ENCODE measurements around the gene TMEM190.
"Not testable (repeated sequence)": the region's sequence is repeated elsewhere in the genome, so short reads cannot be mapped to it uniquely, and the experiment has no call there.

The TMEM190 gene

DNA sequence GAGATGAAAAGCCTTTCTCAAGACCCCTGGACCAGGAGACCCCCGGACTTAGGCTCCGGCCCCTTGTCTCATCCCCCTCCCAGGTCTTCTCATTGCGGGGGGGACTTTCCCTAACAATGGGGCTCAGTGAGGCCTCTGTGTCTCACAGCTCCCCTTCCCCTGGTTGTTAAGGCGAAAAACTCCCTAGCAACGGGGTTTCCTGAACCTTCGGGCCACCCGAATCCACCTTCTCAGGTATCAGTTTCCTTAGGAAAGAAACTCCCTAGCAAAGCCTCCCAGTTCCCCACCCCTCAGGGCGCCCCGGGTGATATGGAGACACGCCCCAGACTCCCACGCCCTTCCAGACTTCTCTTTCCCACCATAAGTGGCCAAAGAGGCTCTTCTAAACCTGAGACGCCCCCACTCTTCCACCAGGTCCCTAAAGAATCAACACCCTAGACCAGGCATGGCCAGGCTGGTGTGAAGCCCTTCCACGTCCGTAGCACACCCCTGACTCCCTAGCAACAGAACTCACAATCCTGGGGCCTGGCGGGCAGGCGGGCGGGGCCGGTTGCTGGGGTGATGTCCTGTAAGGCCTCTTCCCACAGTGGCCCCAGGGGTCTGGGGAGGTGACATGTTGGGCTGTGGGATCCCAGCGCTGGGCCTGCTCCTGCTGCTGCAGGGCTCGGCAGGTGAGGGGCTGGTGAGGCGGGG is at the start of gene TMEM190:
TSS of gene TMEM190 (plus strand) at position 586 of the 693 bp plus-strand sequence. CDS start at position 614, 28 bp downstream.
- no peak within 1 kb of the TSS for H3K4me3 ChIP-seq (ENCODE audit: low read depth, low read length)
- DNase-seq (ENCODE audit: low read depth) = no peak

DNA sequence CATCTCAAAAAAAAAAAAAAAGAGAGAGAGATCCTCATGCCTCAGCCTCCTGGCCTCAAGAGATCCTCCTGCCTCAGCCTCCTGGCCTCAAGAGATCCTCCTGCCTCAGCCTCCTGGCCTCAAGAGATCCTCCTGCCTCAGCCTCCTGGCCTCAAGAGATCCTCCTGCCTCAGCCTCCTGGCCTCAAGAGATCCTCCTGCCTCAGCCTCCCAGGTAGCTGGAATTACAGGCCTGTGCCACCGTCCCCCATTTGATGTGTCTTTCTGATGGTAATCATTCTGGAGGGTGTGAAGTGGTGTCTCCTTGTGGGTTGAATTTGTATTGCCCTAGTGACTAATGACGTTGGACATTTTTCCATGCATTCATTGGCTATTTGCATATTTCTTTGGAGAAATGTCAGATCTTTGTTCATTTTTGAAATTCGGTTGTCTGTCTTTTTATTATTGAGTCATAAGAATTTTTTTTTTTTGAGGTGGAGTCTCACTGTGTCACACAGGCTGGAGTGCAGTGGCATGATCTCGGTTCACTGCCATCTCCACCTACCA is 47.8 kb upstream of the TMEM190 start:
- H3K4me3 ChIP-seq (ENCODE audit: low read depth, low read length) = not testable (repeated sequence)
- DNase-seq (ENCODE audit: low read depth) = peak; percentile 38

More for the DNA sequence above, at the start of gene TMEM190:
- TF ChIP-seq, protein P1, sequence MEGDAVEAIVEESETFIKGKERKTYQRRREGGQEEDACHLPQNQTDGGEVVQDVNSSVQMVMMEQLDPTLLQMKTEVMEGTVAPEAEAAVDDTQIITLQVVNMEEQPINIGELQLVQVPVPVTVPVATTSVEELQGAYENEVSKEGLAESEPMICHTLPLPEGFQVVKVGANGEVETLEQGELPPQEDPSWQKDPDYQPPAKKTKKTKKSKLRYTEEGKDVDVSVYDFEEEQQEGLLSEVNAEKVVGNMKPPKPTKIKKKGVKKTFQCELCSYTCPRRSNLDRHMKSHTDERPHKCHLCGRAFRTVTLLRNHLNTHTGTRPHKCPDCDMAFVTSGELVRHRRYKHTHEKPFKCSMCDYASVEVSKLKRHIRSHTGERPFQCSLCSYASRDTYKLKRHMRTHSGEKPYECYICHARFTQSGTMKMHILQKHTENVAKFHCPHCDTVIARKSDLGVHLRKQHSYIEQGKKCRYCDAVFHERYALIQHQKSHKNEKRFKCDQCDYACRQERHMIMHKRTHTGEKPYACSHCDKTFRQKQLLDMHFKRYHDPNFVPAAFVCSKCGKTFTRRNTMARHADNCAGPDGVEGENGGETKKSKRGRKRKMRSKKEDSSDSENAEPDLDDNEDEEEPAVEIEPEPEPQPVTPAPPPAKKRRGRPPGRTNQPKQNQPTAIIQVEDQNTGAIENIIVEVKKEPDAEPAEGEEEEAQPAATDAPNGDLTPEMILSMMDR (IDR thresholded peaks at IDR 0.05; ENCODE audit: insufficient read depth, low read depth, low read length, missing control alignments) = no peak

DNA sequence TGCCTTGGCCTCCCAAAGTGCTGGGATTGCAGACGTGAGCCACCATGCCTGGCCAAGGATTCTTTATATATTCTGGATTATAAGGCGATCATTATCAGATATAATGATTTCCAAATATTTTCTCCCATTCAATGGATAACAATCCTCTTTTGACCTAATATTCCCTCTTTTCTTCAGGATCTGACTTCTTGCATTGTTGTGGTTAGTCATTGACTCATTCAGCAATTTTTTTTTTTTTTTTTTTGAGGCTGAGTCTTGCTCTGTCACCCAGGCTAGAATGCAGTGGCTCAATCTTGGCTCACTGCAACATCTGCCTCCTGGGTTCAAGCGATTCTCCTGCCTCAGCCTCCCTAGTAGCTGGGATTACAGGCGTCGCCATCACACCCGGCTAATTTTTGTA is 46.8 kb upstream of the TMEM190 start:
- H3K4me3 ChIP-seq (ENCODE audit: low read depth, low read length); DNase-seq (ENCODE audit: low read depth): not testable (repeated sequence)

DNA sequence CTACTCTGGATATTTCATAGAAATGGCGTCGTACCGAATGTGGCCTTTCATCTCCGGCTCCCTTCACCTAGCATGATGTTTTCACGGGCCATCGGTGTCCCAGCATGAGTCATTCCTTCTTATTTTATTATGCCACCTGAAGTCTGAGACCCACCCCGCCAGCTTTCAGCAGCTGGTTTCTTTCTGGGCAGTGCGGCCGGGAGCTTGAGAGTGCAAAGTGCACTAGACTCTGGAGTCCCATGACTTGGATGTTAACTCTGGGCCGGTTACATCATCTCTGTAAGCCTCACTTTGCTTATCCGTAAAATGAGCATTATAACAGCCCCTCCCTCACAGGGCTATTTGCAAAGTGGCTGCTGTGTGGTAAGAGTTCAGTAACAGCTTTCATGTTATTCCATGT is 42.8 kb upstream of the TMEM190 start:
- no peak overlapping the region for H3K4me3 ChIP-seq (ENCODE audit: low read depth, low read length)
- no peak for DNase-seq (ENCODE audit: low read depth)
- TF ChIP-seq, protein P1 (IDR thresholded peaks at IDR 0.05; ENCODE audit: insufficient read depth, low read depth, low read length, missing control alignments) = no peak

DNA sequence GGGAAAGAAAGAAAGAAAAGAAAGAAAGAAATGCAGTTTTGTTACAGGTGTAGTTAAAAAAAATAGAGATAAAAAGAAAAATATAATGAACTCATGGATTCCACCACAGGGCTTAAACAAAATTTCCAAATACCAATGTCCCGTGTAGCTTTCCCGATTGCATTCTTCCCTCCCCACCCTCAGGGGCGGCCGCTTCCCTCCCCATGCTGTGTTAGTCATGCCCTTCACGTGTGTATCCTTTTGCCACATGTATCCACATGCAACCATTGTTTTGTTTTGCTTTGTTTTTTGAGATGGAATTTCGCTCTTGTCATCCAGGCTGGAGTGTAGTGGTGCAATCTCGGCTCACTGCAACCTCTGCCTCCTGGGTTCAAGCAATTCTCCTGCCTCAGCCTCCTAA is 40.5 kb upstream of the TMEM190 start:
- TF ChIP-seq, protein P1 (IDR thresholded peaks at IDR 0.05; ENCODE audit: insufficient read depth, low read depth, low read length, missing control alignments) = no peak
- DNase-seq (ENCODE audit: low read depth) = no peak
- no peak overlapping the region for H3K4me3 ChIP-seq (ENCODE audit: low read depth, low read length)

DNA sequence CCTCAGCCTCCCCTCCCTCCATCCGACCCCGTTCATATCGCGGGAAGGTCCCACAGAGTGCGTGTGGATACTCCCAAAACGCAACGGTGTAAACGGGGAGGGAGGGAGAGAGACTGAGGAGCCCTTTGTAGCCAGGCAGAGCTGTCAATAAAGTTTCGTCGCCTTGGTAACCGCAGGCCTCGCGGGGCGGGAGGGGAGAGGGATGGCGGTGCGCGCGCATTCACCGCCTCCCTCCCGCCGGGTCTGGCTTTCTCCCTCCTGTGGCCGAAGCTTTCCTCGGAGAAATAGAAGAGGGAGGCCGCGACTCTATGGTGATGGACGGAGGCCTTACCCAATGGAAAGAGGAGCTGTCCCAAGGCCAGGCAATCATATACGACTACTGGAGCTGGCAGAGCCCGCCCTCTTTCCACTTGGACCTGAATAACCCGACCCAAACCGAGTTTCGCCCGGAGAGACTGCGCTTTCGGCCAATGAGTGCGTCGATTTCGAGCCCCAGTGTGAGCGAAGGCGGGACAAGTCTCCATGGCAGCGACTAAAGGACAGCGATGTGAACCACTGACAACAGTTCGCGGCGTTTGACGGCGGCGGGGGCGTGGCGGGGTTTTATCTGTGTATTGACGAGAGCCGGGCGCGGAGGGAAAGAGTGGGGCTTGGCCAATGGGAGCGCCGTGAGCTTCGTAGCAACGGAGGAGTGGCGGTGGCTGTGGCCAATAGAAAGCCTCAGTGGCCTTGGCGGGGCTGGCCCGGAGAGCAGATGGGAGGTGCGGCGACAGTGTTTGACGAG is 37.3 kb upstream of the TMEM190 start, which contains the start of gene KMT5C:
TSS of gene KMT5C (plus strand) at position 772 of the 784 bp plus-strand sequence. CDS start 2,061 bp downstream, outside the sequence.
- TF ChIP-seq, protein P1 (IDR thresholded peaks at IDR 0.05; ENCODE audit: insufficient read depth, low read depth, low read length, missing control alignments) = no peak
- DNase-seq (ENCODE audit: low read depth) = peak; percentile 100
- H3K4me3 ChIP-seq (ENCODE audit: low read depth, low read length) = peak within 1 kb of the TSS; percentile 95

DNA sequence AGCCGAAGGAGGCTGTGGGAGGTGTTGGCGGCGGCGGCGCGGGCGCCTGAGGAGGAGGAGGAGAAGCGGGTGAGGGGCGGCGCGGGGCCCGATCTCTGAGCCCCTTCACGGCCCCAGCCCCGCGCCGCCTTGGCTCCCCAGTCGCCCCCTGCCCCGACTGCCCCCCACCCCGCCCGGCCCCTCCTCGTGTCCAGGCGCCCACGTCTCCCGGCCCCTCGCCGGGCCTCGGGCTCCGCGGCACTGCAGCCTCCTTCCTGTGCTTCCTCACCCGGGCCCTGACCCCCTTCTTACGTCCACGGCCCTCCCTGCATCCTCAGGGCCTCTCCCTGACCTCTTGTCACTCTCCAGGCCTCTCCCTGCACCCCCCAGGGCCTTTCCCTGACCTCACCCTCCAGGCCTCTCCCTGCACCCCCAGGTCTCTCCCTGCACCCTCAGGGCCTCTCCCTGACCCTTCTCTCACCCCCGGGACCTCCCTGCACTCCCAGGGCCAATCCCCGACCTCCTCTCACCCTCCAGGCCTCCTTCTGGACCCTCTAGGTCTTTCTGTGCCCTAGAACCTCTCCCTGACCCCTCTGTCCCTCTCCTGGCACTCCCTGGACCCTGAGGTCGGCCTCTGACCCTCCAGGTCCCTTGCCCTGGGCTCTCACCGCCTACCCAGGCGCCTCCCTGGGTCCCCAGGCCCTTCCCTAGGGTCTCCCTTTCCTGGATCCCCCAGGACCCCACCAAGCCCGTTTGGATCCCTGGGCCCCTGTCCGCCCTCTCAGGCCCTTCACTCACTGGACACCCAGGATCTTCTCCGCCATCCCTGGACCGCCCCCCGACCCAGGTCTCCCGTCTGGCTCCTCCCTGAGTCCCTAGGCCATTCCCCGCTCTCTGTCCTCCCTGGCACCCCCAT is 36.5 kb upstream of the TMEM190 start:
- TF ChIP-seq, protein P1 (IDR thresholded peaks at IDR 0.05; ENCODE audit: insufficient read depth, low read depth, low read length, missing control alignments) = no peak
- H3K4me3 ChIP-seq (ENCODE audit: low read depth, low read length) = peak overlapping the region; percentile 95
- peak; percentile 39 for DNase-seq (ENCODE audit: low read depth)
